Panc1 (cell line): ENCODE results near the gene SFMBT1. TPM values are rescaled to one million over a fixed set of nuclear protein-coding genes. Genes with fewer than 3 reads are reported as not detected.

Experiments used
- ATAC-seq: fragments of 200-7000 bp; cut with Tn5 transposase; 2 replicates; pipeline ENCODE4 v1.9.1; 2020; ENCODE audit warnings: mild to moderate bottlenecking, moderate library complexity
- BruUV-seq: library from RNA; stranded (reverse); fragments of 400-500 nt; replicated peaks from 2 replicates; lab custom pipeline; 2021; lab: Mats Ljungman, UMichigan
- CTCF ChIA-PET: fragments of 300-600 bp; sonication (Branson Sonifier 250); formaldehyde crosslinking; loops from one replicate; lab custom pipeline; 2022; ENCODE audit warnings: antibody characterized with exemption; lab: Charles Lee
- POLR2A ChIA-PET: fragments of 300-600 bp; sonication (Branson Sonifier 250); formaldehyde crosslinking; loops from one replicate; lab custom pipeline; 2022; ENCODE audit warnings: antibody characterized with exemption; lab: Charles Lee
- DNase-seq: peaks from one replicate; pipeline ENCODE4 v3.0.0-alpha.2; 2010; ENCODE audit warnings: low read depth, low spot score
- H3K27ac ChIP-seq: 2 replicates; pipeline ENCODE4 v1.5.1; 2011; ENCODE audit warnings: mild to moderate bottlenecking, low read length, inconsistent platforms
- H3K27me3 ChIP-seq: fragments of 200-500 bp; sonication (Bioruptor generic); 2 replicates; pipeline ENCODE4 v1.6.0; 2014; ENCODE audit warnings: low read length, inconsistent platforms; ENCODE audit not compliant: control insufficient read depth, insufficient read depth
- H3K36me3 ChIP-seq: fragments of 200-500 bp; sonication (Bioruptor generic); 2 replicates; pipeline ENCODE4 v1.5.1; 2014; ENCODE audit warnings: inconsistent platforms, mild to moderate bottlenecking, low read length, moderate library complexity; ENCODE audit not compliant: control insufficient read depth, insufficient read depth
- H3K4me1 ChIP-seq: 2 replicates; pipeline ENCODE4 v1.5.1; 2011; ENCODE audit warnings: inconsistent platforms, mild to moderate bottlenecking, low read length, moderate library complexity; ENCODE audit not compliant: control insufficient read depth, insufficient read depth
- H3K4me3 ChIP-seq, 2 experiments: 2 replicates each; pipeline ENCODE4 v1.5.1; 2011 to 2012; ENCODE audit warnings: low read depth in 2 of 2, low read length in 2 of 2, mild to moderate bottlenecking in 2 of 2, inconsistent platforms in 1 of 2, moderate library complexity in 1 of 2
- H3K9me3 ChIP-seq: fragments of 200-500 bp; sonication (Bioruptor generic); 2 replicates; pipeline ENCODE4 v1.5.1; 2014; ENCODE audit warnings: low read depth, mild to moderate bottlenecking, inconsistent platforms, low read length, moderate library complexity; ENCODE audit not compliant: control insufficient read depth, insufficient read depth
- POLR2AphosphoS5 ChIP-seq: IDR thresholded peaks from 2 replicates; pipeline ENCODE4 v1.6.1; 2012; ENCODE audit warnings: mild to moderate bottlenecking, low read depth, low read length, moderate library complexity
- SIN3A ChIP-seq: IDR thresholded peaks from 2 replicates; pipeline ENCODE4 v1.6.1; 2012; ENCODE audit warnings: low read depth, mild to moderate bottlenecking, low read length, moderate library complexity, borderline replicate concordance; ENCODE audit not compliant: insufficient read depth
- TCF7L2 ChIP-seq: IDR thresholded peaks from 2 replicates; pipeline ENCODE4 v1.6.1; 2011; ENCODE audit warnings: mild to moderate bottlenecking, low read depth, low read length, inconsistent platforms
- in situ Hi-C: cut with HindIII; loops from 2 replicates; pipeline ENCODE4 v1.10.0; 2016; ENCODE audit warnings: low sequenced_read_pairs, low pct_unique_long_range_greater_than_20kb
- intact Hi-C: fragments of 100-400 bp; cut with micrococcal nuclease; formaldehyde crosslinking; loops from one replicate; pipeline ENCODE4 v1.10.0; 2022; ENCODE audit not compliant: unreplicated experiment
- total RNA-seq: library from RNA; stranded (reverse); gene quantifications from one replicate; pipeline ENCODE4 v1.2.1, GENCODE V29; 2021; ENCODE audit not compliant: unreplicated experiment
- TF ChIP-seq, protein P1 (sequence below): fragments of 450-650 bp; IDR thresholded peaks from 2 replicates; pipeline ENCODE4 v1.5.1; 2017; ENCODE audit warnings: mild to moderate bottlenecking
- TF ChIP-seq, protein P2 (sequence below), 2 experiments: IDR thresholded peaks; 2 replicates each; pipeline ENCODE4 v1.6.1; 2011 to 2012; ENCODE audit warnings: low read depth in 2 of 2, control low read depth in 1 of 2, low read length in 1 of 2, mild to moderate bottlenecking in 1 of 2, moderate library complexity in 1 of 2; ENCODE audit not compliant: insufficient read depth in 1 of 2

The SFMBT1 gene
- total RNA-seq, 1 experiment from 2014 or later: 24.4 TPM

DNA sequence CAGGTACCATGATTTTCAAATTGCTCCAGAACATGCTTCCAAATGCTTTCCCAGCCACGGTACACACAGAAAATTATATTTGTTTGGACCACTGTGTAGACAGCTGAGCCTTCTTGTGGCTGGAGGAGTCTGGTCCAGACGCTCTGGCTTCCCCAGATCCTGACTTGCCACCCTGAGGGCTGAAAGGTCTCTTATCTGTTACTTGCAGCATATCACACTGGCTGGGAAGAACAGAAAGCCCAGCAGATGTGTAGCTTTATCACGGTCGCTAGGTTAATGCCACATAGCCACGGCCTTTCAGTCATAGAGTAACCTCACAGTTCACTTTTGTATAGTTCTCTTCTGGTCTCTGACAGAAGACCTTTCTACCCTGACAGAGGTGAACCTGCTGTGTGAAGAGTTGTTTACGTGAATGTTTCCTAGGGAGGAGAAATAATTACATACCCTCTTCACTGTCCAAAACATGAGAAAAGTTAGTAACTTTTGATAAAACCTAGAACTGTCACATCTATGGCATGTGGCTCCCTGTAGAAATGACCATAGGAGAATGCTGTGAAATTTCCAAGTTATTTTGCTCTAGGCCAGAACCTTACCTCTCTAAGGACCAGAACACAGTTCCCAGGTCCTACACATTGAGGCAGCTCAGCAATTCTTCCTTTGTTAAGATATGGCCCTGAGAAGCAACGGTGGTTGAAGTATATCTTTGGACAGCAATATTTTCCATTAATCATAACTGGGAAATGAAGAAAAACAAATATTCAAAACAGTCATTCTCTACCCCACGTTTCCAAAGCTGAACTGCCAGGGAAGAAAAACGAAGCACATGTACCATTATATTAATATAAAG, 132.8 kb downstream of the SFMBT1 start:
- Histone ChIP-seq H3K27me3 (no peaks in the 10 kb centered on the region), H3K27ac (no peak overlapping the region), H3K36me3 (peaks cover 1% of the 10 kb centered on the region), H3K4me3 (no peak overlapping the region), H3K4me1 (no peaks in the 10 kb centered on the region), H3K9me3 (no peaks in the 10 kb centered on the region)
- ATAC-seq (no peak), DNase-seq (no peak)
- ChIA-PET CTCF (no interaction called here), POLR2A (no interaction called here)
- in situ Hi-C loops: no loop called here
- no TSS peak for BruUV-seq
- intact Hi-C loops: no loop called here
- TF ChIP-seq SIN3A: no peak
- no peak for TF ChIP-seq TCF7L2
- TF ChIP-seq POLR2AphosphoS5: no peak
- TF ChIP-seq, protein P1, sequence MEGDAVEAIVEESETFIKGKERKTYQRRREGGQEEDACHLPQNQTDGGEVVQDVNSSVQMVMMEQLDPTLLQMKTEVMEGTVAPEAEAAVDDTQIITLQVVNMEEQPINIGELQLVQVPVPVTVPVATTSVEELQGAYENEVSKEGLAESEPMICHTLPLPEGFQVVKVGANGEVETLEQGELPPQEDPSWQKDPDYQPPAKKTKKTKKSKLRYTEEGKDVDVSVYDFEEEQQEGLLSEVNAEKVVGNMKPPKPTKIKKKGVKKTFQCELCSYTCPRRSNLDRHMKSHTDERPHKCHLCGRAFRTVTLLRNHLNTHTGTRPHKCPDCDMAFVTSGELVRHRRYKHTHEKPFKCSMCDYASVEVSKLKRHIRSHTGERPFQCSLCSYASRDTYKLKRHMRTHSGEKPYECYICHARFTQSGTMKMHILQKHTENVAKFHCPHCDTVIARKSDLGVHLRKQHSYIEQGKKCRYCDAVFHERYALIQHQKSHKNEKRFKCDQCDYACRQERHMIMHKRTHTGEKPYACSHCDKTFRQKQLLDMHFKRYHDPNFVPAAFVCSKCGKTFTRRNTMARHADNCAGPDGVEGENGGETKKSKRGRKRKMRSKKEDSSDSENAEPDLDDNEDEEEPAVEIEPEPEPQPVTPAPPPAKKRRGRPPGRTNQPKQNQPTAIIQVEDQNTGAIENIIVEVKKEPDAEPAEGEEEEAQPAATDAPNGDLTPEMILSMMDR: no peak
- TF ChIP-seq, protein P2, sequence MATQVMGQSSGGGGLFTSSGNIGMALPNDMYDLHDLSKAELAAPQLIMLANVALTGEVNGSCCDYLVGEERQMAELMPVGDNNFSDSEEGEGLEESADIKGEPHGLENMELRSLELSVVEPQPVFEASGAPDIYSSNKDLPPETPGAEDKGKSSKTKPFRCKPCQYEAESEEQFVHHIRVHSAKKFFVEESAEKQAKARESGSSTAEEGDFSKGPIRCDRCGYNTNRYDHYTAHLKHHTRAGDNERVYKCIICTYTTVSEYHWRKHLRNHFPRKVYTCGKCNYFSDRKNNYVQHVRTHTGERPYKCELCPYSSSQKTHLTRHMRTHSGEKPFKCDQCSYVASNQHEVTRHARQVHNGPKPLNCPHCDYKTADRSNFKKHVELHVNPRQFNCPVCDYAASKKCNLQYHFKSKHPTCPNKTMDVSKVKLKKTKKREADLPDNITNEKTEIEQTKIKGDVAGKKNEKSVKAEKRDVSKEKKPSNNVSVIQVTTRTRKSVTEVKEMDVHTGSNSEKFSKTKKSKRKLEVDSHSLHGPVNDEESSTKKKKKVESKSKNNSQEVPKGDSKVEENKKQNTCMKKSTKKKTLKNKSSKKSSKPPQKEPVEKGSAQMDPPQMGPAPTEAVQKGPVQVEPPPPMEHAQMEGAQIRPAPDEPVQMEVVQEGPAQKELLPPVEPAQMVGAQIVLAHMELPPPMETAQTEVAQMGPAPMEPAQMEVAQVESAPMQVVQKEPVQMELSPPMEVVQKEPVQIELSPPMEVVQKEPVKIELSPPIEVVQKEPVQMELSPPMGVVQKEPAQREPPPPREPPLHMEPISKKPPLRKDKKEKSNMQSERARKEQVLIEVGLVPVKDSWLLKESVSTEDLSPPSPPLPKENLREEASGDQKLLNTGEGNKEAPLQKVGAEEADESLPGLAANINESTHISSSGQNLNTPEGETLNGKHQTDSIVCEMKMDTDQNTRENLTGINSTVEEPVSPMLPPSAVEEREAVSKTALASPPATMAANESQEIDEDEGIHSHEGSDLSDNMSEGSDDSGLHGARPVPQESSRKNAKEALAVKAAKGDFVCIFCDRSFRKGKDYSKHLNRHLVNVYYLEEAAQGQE (IDR thresholded peaks at IDR 0.05; ENCODE audit: insufficient read depth in 1 of 2, low read depth in 2 of 2, low read length in 1 of 2): no peak

- no peak for DNase-seq
- no peak overlapping the region for H3K27ac ChIP-seq
- no peak overlapping the region for H3K4me3 ChIP-seq
- H3K4me1 ChIP-seq: no peaks in the 10 kb centered on the region
- TF ChIP-seq, protein P1: no peak
- no peak for TF ChIP-seq TCF7L2
- TF ChIP-seq, protein P2 (IDR thresholded peaks at IDR 0.05; ENCODE audit: insufficient read depth in 1 of 2, low read depth in 2 of 2, low read length in 1 of 2): no peak
- TF ChIP-seq SIN3A: no peak
- TF ChIP-seq POLR2AphosphoS5: no peak
- ATAC-seq: no peak
- no peaks in the 10 kb centered on the region for H3K27me3 ChIP-seq
- H3K36me3 ChIP-seq: peaks cover 7% of the 10 kb centered on the region
- no peaks in the 10 kb centered on the region for H3K9me3 ChIP-seq
- ChIA-PET CTCF (no interaction called here), POLR2A (no interaction called here)
- no TSS peak for BruUV-seq
- intact Hi-C loops: no loop called here
- in situ Hi-C loops: no loop called here
Measured at GRCh38 chr3:52910823-52911222, 135.1 kb downstream of the SFMBT1 start.
